ENCODE data around the gene GSG1L. TPM values are rescaled to one million over a fixed set of nuclear protein-coding genes. Genes with fewer than 3 reads are reported as not detected.

GSG1L gene
- total and polyA plus RNA-seq, 2 of the 13 experiments (the other 11 are each of a cell fraction or from before 2014, with no cell fraction given): not detected

GRCh38 chr16:27906883-27907282 is 156.6 kb downstream of the GSG1L start:
- intact Hi-C loops (cut with micrococcal nuclease; ENCODE audit: unreplicated experiment) (no loop called here), in situ Hi-C loops (cut with HindIII; ENCODE audit: extremely low pct_ligation_motif_present, low pct_unique_long_range_greater_than_20kb) (no loop called here)
- no peak overlapping the region for H3K27ac ChIP-seq (ENCODE audit: extremely low read length, insufficient read depth, low read length)
- H3K79me2 ChIP-seq (ENCODE audit: insufficient read depth, low read length): no peaks in the 10 kb centered on the region
- no peak for FAIRE-seq
- TF ChIP-seq FOXO1 (CRISPR knock-in tag; IDR thresholded peaks at IDR 0.05) (no peak), NFYB (CRISPR knock-in tag; IDR thresholded peaks at IDR 0.05) (peak; percentile 51), ZNF331 (CRISPR knock-in tag; IDR thresholded peaks at IDR 0.05) (no peak), NFYC (CRISPR knock-in tag; IDR thresholded peaks at IDR 0.05) (peak; percentile 62; the same call in 1 of the 2 replicates), ZNF276 (CRISPR knock-in tag; IDR thresholded peaks at IDR 0.05; ENCODE audit: low read depth) (no peak)
- no peaks in the 10 kb centered on the region for H3K4me1 ChIP-seq (ENCODE audit: insufficient read depth, low read length)
- no peak overlapping the region for H3K4me2 ChIP-seq (ENCODE audit: low read depth, low read length)
- no TSS peak for BruUV-seq (replicated peaks)
- DNase-seq (ENCODE audit: low spot score): no peak
- H2AFZ ChIP-seq (ENCODE audit: low read length): no peak overlapping the region
- 46% methylated on average over 3 of the region's 3 CpGs for WGBS (ENCODE audit: low lambda C conversion rate)
- no peak overlapping the region for H3K4me3 ChIP-seq (replicated peaks in 1 of 3; ENCODE audit: insufficient read depth in 1 of 3, low read depth in 2 of 3, low read length in 3 of 3)
- H3K9me3 ChIP-seq (ENCODE audit: low read length): no peaks in the 10 kb centered on the region
- no peak; the same call in 2 of the 3 replicates for ATAC-seq
- H3K36me3 ChIP-seq (replicated peaks in 1 of 2; ENCODE audit: control insufficient read depth in 1 of 2, insufficient read depth in 2 of 2, low read length in 2 of 2): no peaks in the 10 kb centered on the region
- no peaks in the 10 kb centered on the region for H4K20me1 ChIP-seq (ENCODE audit: insufficient read depth, low read length)
- no peak overlapping the region for H3K9ac ChIP-seq (ENCODE audit: insufficient read depth, low read depth, low read length)
- ChIA-PET CTCF (ENCODE audit: low intra/inter-chr PET ratio, low total read pairs) (no interaction called here), POLR2A (interaction anchor here (0.5 kb wide), 1 partner anchor 296 kb away, joined by 3 read pairs; no protein-coding TSS in a partner anchor)
- peaks cover 4 to 43% of the 10 kb centered on the region in 2 experiments; a peak in 3 of 5 replicates for H3K27me3 ChIP-seq (ENCODE audit: control insufficient read depth in 1 of 2, insufficient read depth in 2 of 2, low read length in 2 of 2)

GRCh38 chr16:27903046-27903655 is 160.4 kb downstream of the GSG1L start:
- no peak overlapping the region for H3K4me2 ChIP-seq (ENCODE audit: low read depth, low read length)
- peaks cover 4% of the 10 kb centered on the region; the same call in 1 of the 2 replicates for H4K20me1 ChIP-seq (ENCODE audit: insufficient read depth, low read length)
- CTCF ChIA-PET (ENCODE audit: low intra/inter-chr PET ratio, low total read pairs): no interaction called here
- peaks cover 4 to 64% of the 10 kb centered on the region in 2 experiments; a peak in 3 of 5 replicates for H3K27me3 ChIP-seq (ENCODE audit: control insufficient read depth in 1 of 2, insufficient read depth in 2 of 2, low read length in 2 of 2)
- H3K27ac ChIP-seq (ENCODE audit: extremely low read length, insufficient read depth, low read length): no peak overlapping the region
- no peaks in the 10 kb centered on the region for H3K9me3 ChIP-seq (ENCODE audit: low read length)
- no peak overlapping the region for H3K9ac ChIP-seq (ENCODE audit: insufficient read depth, low read depth, low read length)
- no TSS peak for BruUV-seq (replicated peaks)
- H3K4me1 ChIP-seq (ENCODE audit: insufficient read depth, low read length): no peaks in the 10 kb centered on the region
- POLR2A ChIA-PET: no interaction called here
- H3K36me3 ChIP-seq (replicated peaks in 1 of 2; ENCODE audit: control insufficient read depth in 1 of 2, insufficient read depth in 2 of 2, low read length in 2 of 2): no peaks in the 10 kb centered on the region
- H2AFZ ChIP-seq (ENCODE audit: low read length): no peak overlapping the region
- H3K79me2 ChIP-seq (ENCODE audit: insufficient read depth, low read length): no peaks in the 10 kb centered on the region
- intact Hi-C loops (cut with micrococcal nuclease; ENCODE audit: unreplicated experiment) (no loop called here), in situ Hi-C loops (cut with HindIII; ENCODE audit: extremely low pct_ligation_motif_present, low pct_unique_long_range_greater_than_20kb) (no loop called here)
- 14% methylated on average over 9 of the region's 12 CpGs for WGBS (ENCODE audit: low lambda C conversion rate)
- H3K4me3 ChIP-seq (replicated peaks in 1 of 3; ENCODE audit: insufficient read depth in 1 of 3, low read depth in 2 of 3, low read length in 3 of 3): no peak overlapping the region
- ATAC-seq (peak; percentile 17; the same call in 2 of the 3 replicates), DNase-seq (ENCODE audit: low spot score) (no peak), FAIRE-seq (no peak)
- no peak for TF ChIP-seq PRPF4 (IDR thresholded peaks at IDR 0.05; ENCODE audit: low read depth, low read length, poor library complexity, severe bottlenecking)
- no peak for TF ChIP-seq MBD4 (IDR thresholded peaks at IDR 0.05; ENCODE audit: borderline replicate concordance, low read length)
- no peak for TF ChIP-seq ZNF10 (CRISPR knock-in tag; IDR thresholded peaks at IDR 0.05; ENCODE audit: borderline replicate concordance, low read depth)
- no peak for TF ChIP-seq IKZF5 (CRISPR knock-in tag; IDR thresholded peaks at IDR 0.05)
- no peak for TF ChIP-seq GTF3A (CRISPR knock-in tag; conservative IDR thresholded peaks at IDR 0.05)
- TF ChIP-seq MTA1 (CRISPR knock-in tag; IDR thresholded peaks at IDR 0.05; ENCODE audit: borderline replicate concordance): no peak
- TF ChIP-seq CBX2 (IDR thresholded peaks at IDR 0.05; ENCODE audit: low read depth, low read length): no peak
- TF ChIP-seq CBX2 (CRISPR knock-in tag; IDR thresholded peaks at IDR 0.05; ENCODE audit: low read depth): no peak
- no peak for TF ChIP-seq ELF3 (CRISPR knock-in tag; IDR thresholded peaks at IDR 0.05)

Measured in HepG2 (cell line).